ENCODE measurements around the gene MCRIP2.
A peak's percentile ranks its signal among the peaks of the same experiment; 100 is the strongest.

GRCh38 chr16:610513-611381, 30.9 kb upstream of the MCRIP2 start:
- TF ChIP-seq CTCF (IDR thresholded peaks at IDR 0.05) (peak; percentile 27 to 51 (median 43)), POLR2A (IDR thresholded peaks at IDR 0.05) (no peak)

All from testis (tissue), 2 donors.